ENCODE results near the gene DRD3. TPM values are rescaled to one million over a fixed set of nuclear protein-coding genes. Genes with fewer than 3 reads are reported as not detected.

The DRD3 gene
- total RNA-seq, 1 experiment from 2014 or later = not detected

DNA sequence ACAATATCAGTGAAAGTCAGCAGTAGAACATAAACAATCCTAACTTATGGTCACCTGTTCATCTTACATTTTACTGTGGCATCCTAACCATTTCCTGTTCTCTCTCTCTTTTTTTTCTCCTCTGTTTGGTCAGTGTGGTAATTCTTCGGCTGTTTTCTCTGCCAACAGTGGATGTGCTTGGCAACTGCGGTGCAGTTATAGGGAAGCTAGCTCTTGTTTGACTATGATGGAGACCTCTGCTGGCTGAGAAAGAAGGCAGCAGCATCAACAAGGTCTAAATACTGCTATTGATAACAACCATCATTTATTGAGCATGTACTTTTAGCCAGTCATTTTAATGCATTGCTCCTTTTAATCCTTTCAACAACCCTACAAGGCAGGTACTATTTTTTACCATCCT, 723 bp upstream of the DRD3 start:
- peak; percentile 17 for DNase-seq (ENCODE audit: low spot score)

DNA sequence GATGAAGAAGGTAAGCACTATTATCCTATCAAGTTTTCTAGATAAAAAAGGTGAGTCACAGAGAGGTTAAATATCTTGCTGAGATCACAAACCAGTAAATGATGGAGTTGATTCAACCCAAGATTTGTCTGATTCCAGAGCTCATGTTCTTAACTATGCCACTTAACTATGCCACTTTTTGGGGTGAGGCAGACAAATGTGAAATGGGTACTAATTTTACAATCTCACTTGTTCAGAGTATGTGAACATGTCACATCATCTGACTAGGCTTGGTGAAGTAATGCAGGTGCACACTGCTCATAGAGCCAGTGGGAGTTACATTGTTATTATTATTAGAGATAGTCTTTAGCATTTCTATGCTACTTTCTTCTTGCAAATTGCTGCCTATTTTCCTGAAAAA, 2.0 kb downstream of the DRD3 start:
- no peak for DNase-seq (ENCODE audit: low spot score)

DNA sequence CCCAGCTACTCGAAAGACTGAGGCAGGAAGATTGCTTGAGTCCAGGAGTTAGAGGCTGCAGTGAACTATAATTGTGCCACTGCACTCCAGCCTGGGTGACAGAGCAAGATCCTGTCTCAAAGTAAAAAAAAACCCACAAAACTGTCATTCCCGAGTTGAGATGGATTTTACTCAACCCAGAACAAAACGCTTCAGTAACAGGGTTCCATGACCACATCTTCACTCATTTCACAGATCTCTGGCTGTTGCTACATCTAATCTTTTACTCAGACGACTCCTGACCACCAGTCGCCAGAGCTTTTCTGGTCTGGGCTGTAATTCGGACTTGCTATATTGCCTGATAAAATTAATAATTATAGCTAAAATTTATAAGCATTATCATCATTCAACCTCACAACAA, 2.4 kb downstream of the DRD3 start:
- no peak for DNase-seq (ENCODE audit: low spot score)

DNA sequence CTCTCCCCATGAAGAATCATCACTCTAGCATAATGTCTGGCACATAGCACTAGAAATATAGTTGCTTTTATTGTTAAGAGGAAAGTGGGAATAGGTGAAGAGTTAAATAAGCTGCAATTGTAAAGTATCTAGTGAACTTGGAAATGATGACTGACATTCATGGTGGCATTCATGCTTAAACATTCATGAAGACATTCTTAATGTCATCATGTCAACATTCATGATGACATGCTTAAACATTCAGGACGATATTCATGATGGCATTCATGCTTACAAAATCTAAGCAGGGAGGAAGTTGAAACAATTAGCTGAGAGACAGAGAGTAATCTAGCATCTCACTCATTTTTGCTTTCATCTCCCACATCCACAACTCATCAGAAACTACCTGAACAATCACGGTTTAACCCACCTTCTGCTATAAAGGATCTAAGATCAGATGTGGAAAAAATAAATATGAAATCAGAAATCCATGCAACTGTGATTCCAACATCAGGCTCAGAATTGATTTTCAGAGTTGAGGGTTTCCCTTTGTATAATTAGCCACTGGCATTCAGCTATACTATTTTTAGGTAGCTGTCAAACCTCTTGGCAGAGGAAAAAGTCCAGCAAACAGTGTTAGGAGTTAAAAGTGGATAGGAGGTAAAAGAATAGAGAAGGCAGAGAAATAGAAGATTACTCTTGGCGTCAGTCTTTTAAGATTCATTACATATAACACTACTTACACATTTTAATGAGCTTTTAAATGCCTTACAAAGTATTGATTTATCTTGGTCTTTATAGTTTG, 3.5 kb downstream of the DRD3 start:
- no peak for DNase-seq (ENCODE audit: low spot score)

DNA sequence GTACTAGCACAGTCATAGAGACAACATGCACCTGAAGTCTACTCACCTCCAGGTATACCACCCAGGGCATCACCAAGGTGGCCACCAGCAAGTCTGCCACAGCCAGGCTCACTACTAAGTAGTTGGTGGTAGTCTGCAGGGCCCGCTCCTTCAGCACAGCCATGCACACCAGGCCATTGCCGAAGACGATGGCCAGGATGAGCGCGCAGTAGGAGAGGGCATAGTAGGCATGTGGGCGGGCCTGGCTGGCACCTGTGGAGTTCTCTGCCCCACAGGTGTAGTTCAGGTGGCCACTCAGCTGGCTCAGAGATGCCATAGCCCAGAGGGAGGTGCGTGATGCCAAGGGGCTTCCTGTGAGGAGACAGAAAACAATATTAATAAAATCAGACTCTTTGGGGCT, 7.2 kb downstream of the DRD3 start:
- DNase-seq (ENCODE audit: low spot score) = no peak

DNA sequence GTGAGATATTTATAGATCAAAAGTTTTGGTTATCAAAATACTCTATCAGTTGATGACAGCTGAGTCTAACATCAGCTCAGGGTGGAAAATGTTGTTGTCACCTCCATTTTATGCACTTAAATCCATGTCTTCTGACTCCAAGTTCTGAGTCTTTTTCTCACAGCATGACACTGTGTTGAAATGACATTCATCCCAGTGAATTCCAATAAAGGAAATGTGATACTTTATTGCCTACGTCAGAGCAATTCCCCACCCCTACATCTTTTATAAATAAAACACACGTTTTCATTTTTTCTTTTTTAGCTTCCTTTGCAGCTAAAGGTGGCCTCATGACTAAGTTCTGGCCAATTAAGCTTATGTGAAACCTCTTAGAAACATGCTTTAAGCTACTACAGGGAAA, 10.7 kb downstream of the DRD3 start:
- no peak for DNase-seq (ENCODE audit: low spot score)

DNA sequence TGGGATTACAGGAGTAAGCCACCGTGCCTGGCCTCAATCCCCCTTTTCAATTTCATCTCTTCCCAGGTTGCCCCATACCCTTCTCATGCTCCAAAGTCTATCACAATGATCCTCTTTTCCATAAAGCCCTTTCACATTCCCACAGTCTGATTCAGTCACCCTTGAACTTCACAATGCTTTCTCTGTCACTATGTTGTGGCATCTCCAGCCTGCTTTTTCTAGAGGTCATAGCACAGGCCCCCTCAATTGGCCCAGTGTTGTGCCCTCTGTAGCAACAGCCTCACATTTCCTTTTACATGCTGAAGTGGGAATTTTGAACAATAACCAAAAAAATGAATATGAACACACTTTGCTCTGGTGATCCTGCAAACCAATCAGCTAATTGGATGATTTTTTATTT, 21.5 kb downstream of the DRD3 start:
- no peak for DNase-seq (ENCODE audit: low spot score)

DNA sequence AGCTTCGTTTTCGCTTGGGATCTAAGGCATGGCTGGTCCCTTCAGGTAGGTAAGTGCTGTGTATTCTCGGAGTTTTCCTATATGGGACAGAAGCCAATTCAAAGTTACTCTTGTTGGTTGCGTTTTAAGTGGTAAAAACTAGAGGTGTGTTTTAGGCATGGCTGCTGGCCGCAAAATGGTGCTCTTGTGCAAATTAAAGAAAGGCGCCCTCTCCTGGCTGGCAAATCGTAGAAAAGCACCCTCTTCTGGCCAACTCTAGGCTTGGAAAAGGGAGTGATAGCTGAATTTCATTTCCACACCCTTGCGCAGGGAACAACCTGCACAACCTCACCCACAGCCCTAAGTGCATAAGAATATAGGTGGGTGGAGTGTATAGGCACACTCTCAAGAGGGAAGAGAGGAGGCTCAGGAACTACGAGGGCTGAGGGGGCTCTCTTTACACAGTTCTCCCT, 23.5 kb downstream of the DRD3 start:
- peak; percentile 28 for DNase-seq (ENCODE audit: low spot score)

DNA sequence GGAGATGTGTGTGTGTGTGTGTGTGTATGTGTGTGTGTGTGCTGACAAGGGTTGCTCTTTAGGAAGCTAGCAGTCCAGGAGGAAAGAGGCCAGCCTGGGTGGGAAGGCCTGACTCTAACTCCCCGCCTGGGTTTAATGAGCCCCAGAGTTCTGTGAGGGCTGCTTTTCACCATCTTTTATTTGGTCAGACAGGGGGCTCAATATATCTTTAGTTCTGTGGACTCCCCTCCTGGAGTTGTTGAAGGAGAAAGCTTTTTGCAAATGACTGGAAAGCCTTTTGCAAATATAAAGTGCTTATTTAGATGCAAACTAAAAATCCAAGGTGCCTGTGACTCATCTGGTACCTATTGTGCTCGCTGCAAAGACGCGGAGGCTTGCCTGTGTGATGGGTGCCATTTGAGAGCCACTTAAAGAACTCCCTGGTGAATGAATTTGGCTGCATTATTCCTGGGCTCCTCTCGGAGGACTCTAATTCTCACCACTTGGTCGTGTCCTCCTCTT, 24.5 kb downstream of the DRD3 start:
- DNase-seq (ENCODE audit: low spot score) = no peak

DNA sequence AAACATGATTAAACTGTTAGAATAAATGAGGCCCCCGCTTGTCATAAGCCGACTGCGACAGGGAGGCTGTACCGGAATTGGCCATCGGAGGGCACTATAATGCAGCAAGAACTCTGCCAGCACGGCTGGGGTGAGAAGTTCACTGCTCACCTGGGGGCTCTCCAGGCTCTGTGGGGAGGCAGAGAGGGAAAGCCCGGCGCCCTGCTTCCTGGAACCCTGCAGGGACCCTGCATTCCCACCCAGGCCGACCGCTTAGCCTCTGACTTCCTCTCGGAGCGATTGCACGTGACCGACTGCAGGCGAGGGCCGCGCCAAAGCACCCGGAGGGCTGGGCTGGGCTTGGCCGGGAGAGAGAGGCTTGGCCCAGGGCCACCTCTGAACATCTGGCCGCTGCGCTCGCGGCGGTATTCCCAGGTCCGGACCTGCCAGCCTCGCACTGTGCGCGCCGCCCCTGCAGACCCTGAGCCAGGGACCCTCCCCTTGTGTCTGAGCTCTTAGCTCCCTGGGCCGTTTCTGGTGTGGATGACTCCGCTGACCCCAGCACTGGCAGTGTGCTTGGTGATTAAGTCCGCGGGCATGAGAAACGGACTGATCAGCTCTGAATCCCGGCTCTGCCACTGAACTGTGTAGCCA, 26.2 kb downstream of the DRD3 start:
- DNase-seq (ENCODE audit: low spot score) = peak; percentile 86

DNA sequence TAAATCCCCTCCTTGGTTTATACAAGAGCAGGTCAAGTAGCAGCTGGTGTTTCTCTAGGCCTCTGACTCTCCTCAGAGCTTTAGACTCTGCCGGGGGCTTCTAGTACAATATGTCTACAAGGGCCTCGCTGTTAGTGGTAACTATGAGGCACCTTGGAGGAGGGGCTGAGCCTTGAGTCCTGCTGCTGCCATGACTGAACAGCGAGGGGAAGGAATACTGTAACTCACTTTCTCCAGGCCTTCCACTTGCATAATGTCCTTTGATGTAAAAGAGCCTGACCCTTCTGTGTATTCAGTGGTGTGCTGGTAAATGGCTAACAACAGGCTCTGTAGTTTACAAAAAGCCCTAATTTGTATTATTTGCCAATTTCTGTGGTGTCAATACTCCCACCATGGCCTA, 27.8 kb downstream of the DRD3 start:
- DNase-seq (ENCODE audit: low spot score) = no peak

DNA sequence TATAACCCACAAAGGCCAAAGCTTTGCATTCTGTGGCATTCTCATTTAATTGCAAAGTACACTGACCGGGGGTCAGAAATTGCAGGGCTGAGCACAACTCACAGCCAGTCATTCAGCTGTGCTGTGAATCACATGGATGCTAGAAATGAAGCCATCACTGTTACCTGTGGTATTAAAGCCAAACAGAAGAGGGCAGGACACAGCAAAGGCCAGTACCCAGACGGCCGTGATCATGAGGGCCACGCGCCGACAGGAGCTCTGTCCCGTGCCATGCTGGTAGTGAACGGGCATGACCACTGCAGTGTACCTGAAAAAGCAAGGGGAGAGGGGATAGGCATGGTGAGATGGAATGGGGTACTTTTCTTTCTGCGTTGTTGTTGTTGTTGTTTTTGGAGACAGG, 31.6 kb downstream of the DRD3 start:
- DNase-seq (ENCODE audit: low spot score) = no peak

DNA sequence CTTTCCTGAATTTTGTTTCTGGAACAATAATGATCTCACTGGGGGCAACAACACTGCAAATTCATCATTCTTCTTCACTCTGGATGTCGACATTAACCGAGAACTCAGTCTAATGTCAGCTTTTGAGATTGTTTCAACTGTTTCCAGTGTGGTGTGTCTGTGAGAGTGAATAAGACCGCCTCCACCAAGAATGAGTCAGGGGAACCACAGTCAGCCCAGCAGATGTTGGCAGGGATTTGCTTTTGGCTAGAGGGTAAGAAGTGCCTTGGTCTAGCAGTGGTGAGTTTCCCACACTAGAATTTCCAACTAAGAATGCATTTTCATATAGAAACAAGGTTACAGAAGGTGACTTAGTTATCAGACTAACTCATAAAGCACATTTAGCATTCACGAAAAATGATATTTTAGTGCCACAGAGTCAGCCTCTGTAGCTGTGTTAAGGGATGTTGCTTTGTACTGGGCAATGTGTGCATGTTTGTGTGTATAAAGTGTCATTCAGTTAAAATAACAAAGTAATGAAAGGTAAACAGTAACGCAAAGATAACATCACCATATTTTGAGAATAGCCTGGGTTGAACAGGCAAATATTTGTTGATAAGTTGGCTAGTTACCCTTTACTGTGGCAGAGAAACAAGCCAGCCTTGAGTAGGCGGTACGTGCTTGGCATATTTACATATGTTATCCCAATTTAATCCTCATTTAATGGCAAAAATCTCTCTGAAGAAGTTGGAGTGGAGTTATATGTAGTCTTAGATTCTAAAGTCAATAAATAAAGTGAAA, 33.8 kb downstream of the DRD3 start:
- DNase-seq (ENCODE audit: low spot score) = peak; percentile 82

DNA sequence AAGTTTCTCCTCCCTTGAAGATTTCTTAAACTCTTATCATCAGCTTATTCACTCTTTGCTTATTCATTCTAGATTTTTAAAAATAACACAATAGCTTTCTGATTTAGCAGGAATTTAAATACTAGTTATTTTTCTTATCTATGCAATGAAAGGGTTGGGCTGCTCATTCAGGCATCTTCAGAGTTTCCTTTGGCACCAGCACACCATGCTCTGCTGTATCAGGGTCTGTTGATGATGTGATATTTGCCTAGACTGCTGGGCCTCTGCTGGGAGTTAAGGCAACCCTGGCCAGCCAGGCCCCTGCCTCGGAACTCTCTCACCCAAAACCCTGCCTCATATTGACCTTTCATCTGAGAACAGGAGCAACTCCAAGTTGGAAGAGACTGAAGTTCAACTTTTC, 35.0 kb downstream of the DRD3 start:
- DNase-seq (ENCODE audit: low spot score) = no peak

DNA sequence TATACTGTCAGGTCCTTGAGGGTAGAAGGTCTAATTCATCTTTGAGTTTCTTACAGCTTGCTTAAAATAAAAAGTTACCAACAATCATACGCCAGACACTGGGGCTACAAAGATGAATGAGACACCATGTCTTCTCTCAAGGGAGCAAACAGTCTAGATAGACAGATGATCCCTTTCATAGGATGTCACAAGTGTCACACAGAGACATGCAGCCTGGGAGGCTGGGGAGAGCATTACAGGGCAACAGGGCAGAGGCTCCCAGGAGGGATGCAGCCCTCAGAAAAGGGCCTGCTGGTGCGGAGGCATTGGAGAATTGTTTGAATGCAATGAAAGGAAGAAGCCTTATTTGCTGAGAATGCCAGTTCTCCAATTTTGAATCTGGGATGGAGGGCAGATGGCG, 39.0 kb downstream of the DRD3 start:
- DNase-seq (ENCODE audit: low spot score) = no peak

DNA sequence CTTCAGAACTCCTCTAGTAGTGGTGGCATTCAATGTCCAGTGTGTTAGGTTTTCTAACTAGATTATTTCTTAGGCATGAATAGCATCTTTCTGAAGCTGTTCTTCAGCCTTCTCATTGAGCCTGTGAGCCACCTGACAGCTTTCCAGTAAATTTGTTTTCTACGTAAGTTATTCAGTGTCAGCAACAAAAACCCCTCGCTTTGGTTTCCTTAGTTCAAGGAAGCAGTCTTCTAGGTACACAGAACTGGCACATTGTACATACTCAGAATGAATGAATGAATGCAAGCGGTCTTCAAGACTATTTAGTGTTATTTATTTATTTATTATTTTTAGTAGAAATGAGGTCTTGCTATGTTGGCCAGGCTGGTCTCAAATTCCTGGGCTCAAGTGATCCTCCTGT, 44.9 kb downstream of the DRD3 start:
- no peak for DNase-seq (ENCODE audit: low spot score)

DNA sequence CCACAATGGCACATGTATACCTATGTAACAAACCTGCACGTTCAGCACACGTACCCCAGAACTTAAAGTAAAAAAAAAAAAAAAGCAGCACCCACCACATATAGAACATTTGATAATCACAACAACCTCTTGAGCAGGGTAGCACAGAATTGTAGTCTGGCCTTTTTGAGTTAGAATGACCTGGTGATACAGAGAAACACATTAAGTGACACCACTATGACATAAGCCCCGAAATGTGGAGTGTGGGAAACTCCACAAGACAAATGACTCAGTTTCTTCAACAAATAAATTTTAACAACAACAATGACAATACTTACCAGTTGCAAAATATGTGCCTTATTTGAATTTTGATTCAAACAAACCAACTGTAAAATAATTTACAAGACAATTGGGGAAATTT, 46.4 kb downstream of the DRD3 start:
- no peak for DNase-seq (ENCODE audit: low spot score)

DNA sequence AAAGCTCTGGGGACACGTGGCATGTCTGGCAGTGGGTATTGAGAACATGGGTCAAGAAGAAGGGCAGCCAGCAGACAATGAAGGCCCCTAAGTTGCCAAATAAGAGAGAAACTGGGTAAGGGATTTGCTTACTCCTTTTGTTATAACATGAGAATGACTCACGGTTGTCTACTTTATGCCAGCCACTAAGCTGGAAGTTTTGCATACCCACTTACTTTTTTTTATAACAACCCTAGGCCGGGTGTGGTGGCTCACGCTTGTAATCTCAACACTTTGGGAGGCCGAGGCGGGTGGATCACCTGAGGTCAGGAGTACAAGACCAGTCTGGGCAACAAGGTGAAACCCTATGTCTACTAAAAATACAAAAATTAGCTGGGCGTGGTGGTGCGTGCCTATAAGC, 50.0 kb downstream of the DRD3 start:
- no peak for DNase-seq (ENCODE audit: low spot score)

DNA sequence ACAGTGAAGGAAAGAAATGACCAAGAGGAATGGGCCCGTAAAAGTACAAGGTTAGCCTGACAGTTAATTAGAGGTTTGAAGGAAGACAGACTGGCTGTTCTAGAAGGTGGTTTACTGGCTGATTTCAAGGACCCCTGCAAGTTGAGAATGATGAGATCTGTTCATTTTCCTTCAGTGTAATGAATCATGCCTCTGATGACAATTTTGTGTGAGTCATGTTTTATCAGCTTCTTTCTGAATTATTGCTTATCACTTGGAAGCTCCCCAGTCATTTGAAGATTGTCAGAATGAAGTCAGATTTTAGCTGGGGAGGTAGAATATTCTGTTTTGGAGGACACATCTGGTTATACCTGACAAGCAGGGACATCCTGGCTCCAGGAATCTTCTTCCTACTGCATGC, 50.6 kb downstream of the DRD3 start:
- DNase-seq (ENCODE audit: low spot score) = peak; percentile 40

DNA sequence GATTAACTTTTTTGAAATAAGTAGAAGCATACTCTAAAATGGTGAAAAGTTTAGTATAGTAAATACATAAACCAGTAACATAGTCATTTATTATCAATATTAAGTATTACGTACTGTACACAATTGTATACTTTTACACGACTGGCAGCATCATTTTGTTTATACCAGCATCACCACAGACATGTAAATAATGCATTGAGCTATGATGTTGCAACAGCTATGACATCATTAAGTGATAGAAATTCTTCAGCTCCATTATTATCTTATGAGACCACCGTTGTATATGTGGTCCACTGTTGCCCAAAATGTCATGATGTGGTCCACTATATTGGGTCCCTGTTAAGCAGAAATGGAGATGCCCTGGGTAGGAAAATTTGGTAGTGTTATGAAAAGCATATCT, 51.3 kb downstream of the DRD3 start:
- no peak for DNase-seq (ENCODE audit: low spot score)

DNA sequence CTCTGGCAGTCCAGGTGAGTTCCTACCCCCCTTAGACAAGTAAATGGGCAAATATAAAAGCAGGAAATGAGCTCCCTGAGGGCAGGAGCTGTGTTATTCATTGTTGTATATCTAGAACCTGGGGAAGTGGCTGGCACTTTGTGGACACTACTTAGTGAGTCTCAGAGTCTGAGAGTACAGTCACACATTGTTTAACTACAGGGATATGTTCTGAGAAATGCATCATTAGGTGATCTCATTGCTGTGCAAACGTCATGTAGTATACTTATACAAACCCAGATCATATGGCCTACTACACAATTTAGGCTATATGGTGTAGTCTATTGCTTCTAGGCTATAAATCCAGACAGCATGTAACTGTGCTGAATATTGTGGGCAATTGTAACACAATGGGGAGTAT, 52.4 kb downstream of the DRD3 start:
- no peak for DNase-seq (ENCODE audit: low spot score)

DNA sequence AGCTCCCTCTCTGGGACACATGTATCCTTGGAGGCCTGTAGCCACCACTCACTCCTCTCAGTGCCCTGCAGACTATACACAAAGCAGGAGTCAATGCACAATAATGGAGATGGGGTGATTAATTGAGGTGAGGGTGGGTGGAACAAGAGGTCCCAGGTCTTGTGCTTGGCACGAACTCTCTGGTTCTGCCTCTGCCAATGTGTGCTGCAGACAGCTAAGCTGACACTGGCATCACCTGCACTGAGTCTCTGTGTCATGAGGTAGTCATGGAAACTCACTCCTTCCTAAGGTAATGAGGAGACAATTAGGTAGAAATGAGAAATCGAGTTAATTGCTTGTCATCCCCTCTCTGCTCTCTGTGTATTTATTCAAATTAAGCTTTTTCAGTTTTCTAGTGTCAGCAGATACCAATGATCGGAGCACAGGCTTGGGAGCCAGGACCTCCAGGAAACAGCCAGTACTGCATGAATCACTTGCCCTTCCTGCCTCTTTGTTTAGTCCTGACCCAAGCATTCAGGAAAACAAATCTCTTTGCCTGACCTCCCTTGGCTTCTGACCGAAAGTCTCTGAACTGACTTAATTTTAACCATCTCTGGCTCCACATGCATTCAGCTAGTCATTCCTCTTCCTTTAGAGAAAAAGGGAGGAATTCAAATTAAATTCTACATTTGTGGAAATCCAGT, 56.7 kb downstream of the DRD3 start:
- DNase-seq (ENCODE audit: low spot score) = peak; percentile 57

Data from A172 (cell line).